Stimulated activated CD8-positive, alpha-beta memory T cell treated with anti-CD3 and anti-CD28 coated beads, Interleukin-4, amount 100 ng/mL, for 24 hours (primary cell): ENCODE data around the gene ZNF385C.

ENCODE experiments used
- DNase-seq: peaks from one replicate; pipeline ENCODE4 v3.0.0-alpha.2; 2020; ENCODE audit warnings: low read depth

Gene ZNF385C

GRCh38 chr17:42107597-42108576 lies 9.6 kb upstream of the ZNF385C start:
- peak; percentile 89 for DNase-seq

- DNase-seq: no peak
Observed at GRCh38 chr17:42107124-42107523, 8.9 kb upstream of the ZNF385C start.

GRCh38 chr17:42106009-42106408 lies 7.7 kb upstream of the ZNF385C start:
- DNase-seq: no peak

- no peak for DNase-seq
Observed at GRCh38 chr17:42104264-42104663, 6.0 kb upstream of the ZNF385C start.

- DNase-seq: no peak
Observed at GRCh38 chr17:42103221-42103954, 5.1 kb upstream of the ZNF385C start.

GRCh38 chr17:42101513-42102292 lies 3.4 kb upstream of the ZNF385C start:
- peak; percentile 55 for DNase-seq

- DNase-seq: no peak
Observed at GRCh38 chr17:42098730-42099399, 592 bp upstream of the ZNF385C start.

- DNase-seq: no peak
Observed at GRCh38 chr17:42096360-42097111, 1.7 kb downstream of the ZNF385C start.

- DNase-seq: no peak
Observed at GRCh38 chr17:42094375-42095069, 3.8 kb downstream of the ZNF385C start.

- no peak for DNase-seq
Observed at GRCh38 chr17:42092939-42093338, 5.3 kb downstream of the ZNF385C start.

- no peak for DNase-seq
Observed at GRCh38 chr17:42090964-42091790, 7.1 kb downstream of the ZNF385C start.

- DNase-seq: no peak
Observed at GRCh38 chr17:42088736-42089135, 9.5 kb downstream of the ZNF385C start.

GRCh38 chr17:42087736-42088705 lies 10.3 kb downstream of the ZNF385C start:
- DNase-seq: no peak

GRCh38 chr17:42087042-42087701 lies 11.1 kb downstream of the ZNF385C start:
- no peak for DNase-seq

GRCh38 chr17:42081516-42082129 lies 16.6 kb downstream of the ZNF385C start:
- no peak for DNase-seq

GRCh38 chr17:42079541-42079940 lies 18.7 kb downstream of the ZNF385C start:
- no peak for DNase-seq

GRCh38 chr17:42078396-42079043 lies 19.8 kb downstream of the ZNF385C start:
- DNase-seq: no peak
